GM21825 (cell line): ENCODE results near the gene TADA2B.

Experiments
- ATAC-seq: cut with Tn5 transposase; IDR thresholded peaks from one replicate; pipeline ENCODE4 v1.9.1; 2021; ENCODE audit warnings: mild to moderate bottlenecking, moderate library complexity; ENCODE audit not compliant: unreplicated experiment

The TADA2B gene

DNA sequence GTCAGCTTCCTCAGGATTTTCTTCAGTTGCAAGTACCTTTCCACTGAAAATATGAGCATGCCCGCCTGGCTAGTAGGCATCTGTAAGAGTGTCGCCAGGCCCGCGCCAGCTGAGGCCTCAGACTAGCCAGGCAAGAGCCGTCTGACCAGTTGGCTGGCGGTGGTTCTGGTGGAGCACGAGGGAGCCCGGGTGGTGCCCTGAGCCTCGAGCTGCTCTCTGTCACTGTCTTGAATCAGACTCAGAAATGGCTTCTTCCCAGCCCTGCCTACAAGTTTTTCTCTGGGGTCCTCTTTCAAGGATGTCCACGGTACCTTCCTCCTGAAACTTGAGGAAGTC lies 12.8 kb downstream of the TADA2B start:
- ATAC-seq = no peak

DNA sequence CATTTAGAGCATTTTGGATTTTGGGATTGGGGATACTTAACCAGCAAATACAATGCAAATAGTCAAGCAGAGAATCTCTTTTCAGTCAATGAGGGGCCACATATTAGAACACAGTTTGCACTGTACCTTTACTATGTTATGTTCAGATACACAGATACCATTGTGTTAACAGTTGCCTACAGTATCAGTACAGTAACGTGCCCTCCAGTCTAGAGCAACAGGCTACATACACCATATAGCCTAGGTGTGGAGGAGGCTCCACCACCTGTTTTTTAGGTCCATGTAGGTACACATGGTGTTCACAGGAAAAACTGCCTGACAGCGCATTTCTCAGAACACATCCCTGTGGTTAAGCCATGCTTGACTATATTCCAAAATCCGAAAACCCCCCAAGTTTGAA lies 15.6 kb downstream of the TADA2B start:
- ATAC-seq = no peak

DNA sequence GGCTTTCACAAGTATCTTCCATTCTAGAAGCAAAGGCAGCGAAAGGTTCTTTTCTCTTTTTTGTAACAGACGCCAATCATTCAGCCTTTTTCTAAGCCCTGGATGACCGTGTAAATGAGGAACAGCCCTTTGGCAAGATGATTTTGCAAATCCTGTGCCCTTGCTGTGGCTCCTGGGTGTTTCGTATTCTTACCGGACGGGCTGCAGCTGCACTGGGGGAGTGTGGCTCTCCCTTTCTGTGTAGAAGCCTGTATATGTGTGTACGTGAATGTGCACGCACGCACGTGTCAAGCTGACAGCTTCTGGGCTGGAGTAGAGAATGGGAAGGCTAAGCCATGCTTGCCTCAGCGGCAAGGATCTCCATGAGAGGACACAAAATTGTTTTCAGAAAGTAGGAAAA lies 16.5 kb downstream of the TADA2B start:
- ATAC-seq = no peak

DNA sequence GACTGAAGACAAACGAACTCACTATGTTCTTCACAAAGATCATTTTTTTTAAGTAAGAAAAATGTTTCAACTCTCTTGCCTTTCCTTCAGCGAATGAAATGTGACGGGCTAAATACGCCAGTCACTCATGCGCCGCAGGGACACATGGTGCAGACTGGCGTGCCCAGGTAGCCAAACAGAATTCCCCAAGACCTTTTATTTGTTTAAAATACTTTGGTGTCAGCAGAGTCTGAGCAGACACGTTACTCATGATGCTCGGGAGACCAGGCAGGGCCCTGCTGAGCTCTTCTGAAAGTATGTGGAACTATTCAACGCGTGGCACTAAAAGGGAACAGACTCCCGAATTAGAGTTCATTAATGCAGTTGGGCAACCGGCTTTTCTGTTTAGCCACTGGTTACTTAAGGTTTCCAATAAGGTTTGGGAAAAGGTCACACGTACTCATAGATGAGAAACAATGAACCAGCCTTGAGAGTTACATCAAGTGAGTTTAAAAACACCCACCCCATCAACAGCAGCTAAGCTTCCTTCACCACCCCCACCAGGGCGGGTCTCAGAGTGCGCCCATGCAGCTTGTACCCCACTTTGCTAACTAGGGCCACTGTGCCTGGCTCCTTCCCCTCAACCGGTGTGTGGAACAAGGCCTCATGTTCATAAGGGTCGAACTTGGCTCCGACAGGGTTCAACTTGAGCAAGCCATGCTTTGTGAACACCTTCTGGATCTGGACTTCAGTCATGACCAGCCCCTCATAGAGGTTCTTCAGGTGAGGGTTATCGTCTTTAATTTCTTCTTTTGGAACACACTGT lies 17.4 kb downstream of the TADA2B start:
- no peak for ATAC-seq

DNA sequence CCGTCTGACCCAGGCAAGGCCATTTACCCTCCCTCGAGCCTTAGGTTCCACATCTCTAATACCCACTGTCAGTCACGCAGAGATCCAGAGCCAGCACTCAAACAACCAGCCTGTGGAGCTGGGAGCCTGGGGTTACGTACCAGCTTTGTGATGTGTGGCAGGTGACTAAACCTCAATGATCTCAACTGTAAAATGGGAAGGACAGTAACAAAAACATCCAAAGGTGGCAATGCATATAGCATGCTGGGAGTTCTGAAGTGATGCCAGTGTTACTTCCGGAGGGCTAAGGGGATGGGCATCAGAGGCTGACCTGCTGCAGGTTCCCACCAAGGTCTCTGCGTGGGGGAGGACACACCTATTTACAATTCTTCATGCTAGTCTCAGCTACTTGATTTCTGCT lies 18.6 kb downstream of the TADA2B start:
- ATAC-seq = no peak

DNA sequence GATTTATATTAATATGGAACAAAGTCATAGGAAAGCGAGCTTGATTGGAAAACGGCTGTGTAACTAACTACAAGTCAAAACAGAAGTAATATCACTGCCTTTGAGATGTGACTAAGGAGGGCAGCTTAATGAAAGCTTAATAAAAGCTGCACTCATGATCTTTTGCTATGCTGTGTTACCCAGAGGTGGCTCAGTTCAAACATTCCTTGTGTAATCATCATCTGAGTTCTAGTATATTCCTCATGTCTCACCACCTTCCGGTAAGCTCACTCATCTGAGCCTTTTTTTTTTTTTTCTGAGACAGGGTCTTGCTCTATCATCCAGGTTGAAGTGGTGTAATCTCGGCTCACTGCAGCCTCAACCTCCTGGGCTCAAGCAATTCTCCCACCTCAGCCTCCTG lies 19.6 kb downstream of the TADA2B start:
- ATAC-seq = no peak

DNA sequence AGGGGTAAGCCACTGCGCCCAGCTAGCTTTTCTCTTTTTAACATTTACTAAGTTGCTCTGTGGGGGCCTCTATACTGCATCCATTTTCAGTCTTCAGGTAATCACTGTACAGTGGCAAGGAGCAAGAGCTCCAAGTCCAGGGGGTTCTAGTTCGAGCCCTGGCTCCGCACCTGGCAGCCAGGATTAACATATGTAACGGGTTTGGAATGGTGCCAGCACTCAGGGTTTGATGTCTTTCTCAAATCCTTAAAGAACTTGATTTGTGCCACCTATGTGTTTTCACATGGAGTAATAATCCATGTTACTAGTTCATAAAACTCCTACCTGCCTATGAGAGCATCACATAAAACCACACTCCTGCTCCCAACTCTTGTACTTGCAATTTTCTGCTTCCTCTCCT lies 20.2 kb downstream of the TADA2B start:
- no peak for ATAC-seq

DNA sequence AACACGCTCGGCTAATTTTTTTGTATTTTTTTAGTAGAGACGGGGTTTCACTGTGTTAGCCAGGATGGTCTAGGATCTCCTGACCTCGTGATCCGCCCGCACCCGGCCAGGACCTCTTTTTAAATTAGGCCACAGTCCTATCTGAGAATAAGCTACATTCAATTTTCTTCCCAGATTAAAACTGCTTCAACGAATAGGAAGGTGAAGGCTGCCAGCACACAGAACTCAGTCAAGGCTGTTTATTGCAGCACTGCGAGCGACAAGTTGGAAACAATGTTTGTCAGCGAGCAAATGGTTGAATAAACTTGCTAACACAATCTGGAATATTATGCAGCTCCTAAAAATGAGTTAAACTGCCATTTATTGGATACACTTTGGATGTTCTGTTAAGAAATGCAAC lies 22.8 kb downstream of the TADA2B start:
- ATAC-seq = no peak

DNA sequence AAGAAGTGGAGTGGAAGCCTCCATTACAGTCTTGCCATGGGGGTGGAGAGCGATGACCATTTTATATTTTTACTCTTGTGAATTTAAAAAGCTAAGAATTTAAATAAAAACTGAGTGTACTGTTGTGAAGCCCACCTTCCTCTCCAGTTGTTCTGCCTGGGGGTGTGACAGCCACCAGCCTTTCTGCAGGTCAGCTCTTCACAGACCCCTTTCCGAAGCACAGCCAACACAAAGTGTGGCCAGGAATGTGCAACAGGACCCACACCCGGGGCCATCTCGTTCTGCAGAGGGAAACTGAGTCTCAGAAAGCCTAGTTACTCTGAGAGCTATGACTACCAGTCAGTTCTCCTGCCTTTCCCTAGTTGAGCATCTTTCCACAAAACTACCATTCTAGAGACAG lies 23.3 kb downstream of the TADA2B start:
- no peak for ATAC-seq

DNA sequence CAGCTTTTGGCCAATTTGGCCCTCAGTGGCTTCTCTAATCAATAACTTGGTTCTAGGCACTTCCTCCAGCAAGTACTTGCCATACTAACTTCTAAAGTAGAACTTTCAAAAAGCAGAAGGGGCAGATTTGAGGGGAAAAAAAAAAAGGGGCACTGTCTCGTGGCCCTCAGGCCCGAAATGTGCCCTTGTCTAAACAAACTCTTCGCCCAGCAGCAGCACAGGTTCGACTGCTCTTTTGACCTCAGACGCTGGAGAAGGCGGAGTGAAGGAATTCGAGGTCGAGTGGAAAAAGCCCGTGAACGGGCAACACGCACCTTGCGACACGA lies 23.9 kb downstream of the TADA2B start:
- no peak for ATAC-seq

DNA sequence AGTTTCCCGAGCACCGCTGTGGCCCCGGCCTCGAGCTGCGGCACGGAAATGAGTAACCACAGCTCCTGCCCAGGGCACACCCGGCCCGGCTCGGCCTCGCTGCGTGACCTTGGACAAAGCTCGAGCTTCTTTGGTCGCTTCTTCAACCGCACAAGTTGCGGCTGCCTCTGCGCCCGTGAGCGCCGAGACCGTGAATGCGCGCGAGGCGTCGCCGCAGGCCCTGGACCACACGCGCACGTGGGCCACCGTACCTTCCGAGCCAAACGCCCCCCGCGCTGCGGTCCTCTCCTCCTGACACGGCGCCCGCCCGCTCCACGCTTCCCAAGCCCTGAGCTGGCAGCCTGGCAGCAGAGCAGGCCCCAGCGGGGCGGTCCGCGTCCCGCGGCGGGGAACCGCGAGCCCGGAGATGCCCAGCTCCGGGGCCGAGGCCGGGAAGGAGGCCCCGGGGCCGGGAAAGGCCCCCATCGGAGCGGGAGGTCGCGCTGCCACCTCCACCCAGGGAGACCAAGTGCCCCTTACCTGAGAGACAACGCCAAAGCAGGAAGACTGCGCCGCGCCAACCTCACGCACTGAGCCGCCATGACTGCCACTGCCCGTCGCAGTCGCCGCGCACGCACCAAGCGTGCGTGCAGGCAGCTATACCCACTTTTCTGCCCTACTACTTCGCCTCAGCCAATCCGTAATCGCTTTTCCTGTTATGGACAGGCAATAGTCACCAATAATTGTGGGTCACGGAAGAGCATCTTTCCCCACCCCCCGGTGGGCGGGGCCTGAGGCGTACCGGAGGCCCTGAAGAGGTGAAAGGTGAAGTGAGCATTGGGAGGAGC lies 24.5 kb downstream of the TADA2B start, which contains the start of gene GRPEL1:
Gene GRPEL1 (minus strand): TSS at position 613 of the 827 bp plus-strand sequence. CDS start 32 bp downstream, at position 581.
- peak; percentile 88 for ATAC-seq

DNA sequence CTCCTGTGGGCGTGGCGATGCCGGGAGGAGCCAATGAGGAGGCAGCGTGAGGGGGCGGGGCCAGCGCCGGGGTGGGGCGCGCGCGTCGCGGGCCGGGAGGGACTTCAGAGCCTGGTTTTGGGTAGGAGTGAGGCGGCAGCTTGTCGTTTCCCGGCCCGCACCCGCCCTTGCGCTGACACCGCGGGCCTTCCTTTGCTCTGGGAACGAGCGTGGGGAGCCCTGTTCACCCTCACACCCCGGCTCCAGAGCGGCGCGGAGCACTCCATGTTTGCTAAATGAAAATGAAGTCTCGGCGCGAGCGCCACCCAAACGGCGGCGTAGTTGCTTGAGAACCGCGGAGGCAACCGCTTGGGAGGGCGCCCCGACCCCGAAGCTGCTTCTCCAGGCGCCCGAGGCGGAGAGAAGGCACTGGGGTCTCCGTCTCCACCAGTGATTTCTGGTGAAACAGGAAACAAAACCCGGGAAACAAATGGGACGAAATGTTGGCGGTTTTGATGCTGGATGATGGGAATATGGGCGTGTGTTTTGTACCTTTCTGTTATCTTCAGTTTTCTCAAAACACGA lies 25.2 kb downstream of the TADA2B start:
- ATAC-seq = peak; percentile 19

DNA sequence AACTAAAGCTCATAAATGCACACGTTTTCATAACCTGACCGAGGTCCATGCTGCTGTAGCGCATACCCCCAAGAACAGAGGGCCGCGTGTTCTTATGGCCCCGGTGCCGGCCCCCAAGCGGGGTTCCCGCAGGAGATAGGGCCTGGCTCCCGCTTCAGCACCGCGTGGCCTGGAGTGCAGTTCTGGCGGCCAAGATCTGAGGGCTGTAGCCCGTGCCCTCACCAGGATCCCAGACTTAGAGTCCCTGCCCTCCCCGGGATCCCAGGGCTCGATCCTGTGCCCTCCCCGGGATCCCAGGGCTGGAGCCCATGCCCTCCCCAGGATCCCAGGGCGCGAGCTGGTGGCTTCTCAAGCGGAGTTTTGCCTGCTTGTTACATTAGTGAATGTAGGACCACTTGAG lies 25.7 kb downstream of the TADA2B start:
- no peak for ATAC-seq

DNA sequence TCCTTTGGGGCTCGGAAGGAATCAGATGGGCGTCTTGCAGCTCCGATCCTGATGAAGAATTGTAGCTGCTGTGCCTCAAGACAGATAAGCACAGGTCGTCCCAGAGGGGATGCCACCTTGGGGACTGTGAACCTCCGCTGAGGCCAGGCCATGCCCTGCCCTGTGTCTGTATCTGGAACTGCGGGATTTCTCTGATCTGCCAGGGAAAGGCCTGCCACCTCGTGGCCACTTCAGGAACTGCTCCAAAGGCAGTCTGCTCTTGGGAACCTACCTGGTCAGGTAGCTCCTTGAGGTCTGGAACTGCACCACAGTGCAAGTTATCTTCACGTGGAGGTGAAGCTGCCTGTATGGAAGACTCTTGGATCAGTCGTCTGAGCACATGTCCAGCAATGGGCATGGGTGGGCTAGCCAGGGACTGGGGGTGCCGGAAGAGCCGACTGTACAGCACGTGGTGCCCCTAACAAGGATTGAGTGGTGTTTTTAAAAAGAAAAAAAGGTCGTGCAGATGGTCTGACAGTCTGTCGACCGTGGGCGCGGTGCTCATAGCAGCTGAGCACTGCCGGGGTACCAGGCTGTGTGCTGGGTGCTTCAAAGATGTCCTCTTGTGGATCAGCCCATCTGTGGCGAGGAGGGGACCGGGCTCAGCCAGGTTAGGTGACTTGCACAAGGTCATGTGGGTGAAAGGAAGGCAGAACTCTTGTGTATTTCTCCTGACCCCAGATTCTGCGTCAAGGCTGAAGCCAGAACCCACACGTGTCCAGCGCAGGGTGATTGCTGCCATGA lies 27.7 kb downstream of the TADA2B start:
- ATAC-seq = peak; percentile 27

DNA sequence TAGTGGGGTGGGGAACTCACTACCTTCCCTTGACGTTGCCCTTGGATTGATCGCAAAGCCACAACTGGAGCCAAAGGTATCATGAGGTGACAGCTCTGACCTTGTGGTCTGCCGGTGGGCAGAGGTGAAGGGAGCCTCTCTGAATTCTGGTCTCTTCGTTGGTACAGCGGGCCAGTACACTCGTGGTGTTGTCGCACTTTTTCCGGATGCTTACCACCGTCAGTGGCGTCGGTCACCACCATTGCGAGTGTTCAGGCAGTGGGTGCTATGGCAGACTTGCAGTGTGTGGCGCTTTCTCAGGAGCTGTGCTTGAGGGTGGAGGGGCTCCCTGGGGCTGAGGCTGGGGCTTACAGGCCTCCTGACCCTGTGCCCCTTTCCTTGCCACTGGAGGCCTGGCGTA lies 29.9 kb downstream of the TADA2B start:
- ATAC-seq = no peak

DNA sequence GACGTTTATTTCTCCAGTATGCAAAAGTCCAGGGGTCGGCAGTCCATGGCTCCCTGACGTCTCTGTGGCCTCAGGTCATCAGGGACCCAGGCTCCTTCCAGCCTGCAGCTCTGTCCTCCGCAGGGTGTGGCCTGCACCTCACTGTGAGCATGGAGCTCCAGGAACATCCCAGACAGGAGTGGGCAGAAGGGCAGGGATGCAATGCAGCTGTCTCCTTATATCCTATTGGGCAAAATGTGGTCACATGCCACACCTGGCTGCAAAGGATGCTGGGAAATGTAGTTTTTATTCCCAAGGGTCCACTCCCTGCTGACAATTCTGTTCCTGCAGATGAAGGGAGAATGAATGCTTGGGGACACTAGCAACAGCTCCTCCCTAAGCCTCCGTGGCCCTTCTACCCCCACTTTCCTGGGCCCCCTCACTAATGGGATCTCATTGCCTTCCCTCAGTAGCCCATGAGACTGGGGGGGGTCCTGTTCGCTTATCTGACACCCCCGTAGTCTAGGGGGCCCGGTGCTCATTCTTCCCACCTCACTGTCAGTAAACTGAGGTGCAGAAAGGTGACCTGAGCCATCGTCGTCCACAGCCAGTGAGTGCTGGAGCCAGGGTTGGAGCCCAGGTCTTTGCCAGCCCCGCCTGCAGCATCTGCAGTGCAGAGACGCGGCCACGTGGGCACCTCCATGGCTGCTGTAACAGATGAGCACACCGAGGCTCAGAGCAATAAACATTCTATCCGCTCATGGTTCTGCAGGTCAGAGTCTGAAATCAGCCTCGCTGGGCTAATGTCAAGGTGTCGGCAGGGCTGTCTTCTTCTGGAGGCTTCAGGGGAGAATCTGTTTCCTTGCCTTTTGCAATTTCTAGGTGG lies 30.6 kb downstream of the TADA2B start:
- no peak for ATAC-seq

DNA sequence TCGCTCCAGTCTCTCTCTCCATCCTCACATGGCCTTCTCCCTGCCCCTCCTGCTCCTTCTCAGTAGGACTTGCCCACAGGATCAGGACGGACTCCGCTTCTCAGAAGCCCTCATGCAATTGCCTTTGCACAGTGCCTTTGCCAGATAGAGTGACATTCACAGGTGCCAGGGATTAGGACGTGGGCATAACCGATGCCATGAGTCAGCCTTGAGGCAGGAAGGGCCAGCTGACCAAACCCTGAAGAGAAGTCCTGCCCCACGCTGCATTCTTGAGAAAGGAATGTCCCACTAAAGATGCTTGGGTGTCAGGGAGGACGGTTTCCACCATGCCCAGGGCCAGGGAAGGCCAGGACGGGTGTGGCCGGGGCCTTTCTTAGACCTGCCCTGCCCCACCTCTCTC lies 31.3 kb downstream of the TADA2B start:
- no peak for ATAC-seq

DNA sequence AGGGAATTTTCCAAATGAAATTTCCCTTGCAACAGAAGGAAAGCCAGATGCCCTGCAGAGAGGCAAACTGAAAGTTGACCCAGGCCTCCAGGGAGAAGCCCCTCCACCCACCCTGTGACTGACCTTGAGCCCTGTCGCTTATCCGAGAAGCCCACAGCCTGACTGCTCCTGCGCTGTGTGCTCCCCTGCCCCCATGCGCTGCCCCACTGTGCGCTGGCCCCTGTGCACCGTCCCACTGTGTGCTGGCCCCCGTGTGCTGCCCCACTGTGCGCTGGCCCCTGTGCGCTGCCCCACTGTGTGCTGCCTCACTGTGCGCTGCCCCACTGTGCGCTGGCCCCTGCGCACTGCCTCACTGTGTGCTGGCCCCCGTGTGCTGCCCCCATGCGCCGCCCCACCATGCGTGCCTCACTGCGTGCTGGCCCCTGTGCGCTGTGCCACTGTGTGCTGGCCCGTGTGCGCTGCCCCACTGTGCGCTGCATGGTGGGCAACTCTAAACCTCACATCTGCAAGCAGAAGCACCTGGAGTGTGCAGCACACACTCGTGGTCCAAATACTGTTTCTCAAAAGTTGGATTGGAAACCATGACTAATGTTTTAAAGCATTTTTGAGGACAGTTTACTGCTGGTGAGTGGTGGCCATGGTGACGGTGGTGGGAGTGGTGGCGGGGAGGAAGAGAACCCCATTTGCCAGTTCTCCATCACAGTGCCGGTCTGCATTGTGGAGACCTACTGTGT lies 33.0 kb downstream of the TADA2B start:
- ATAC-seq = no peak

DNA sequence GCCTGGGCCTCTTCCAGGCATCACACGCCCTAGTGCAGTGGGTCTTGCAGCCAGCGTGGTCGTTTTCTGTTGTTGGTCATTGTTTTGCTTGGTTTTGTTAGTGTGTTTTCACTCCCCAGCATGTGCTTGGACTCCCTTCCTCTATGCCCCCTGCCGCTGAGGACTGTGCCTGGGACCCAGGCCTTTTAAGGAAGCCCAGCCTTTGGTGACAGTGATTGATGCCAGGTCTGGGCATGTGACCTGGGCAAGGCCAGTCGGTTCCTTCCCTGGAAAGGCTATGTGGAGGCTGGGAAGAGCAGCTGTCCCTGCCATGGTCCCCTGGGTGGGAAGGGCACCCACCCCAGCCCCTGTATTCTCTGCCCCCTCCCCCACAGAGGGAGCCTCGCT lies 33.5 kb downstream of the TADA2B start:
- no peak for ATAC-seq

DNA sequence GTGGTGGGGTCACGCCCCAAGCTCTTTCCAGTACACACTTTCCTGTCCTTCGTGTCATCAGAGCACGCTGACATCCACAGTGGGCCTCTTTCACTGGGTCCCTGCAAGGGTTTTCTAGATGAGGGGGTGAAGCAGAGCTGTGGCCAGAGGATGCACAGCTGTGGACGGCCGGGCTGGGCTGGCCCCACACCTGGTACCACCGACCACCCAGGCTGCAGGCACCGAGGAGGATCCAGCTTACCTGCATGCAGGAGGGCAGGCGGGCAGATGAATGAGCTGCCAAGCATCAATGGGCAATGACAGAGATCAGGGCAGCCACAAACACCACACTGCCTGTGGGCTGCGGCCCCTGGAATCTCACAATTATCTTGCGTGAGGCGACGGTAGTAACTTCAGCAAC lies 34.2 kb downstream of the TADA2B start:
- no peak for ATAC-seq
